ENCODE measurements around the gene TPX2. TPM values are rescaled to one million over a fixed set of nuclear protein-coding genes. Genes with fewer than 3 reads are reported as not detected.

TPX2 gene
- total and polyA plus RNA-seq, 2 experiments from 2014 or later: 37.7 to 39.6 TPM

GRCh38 chr20:31774408-31774807 is 35.3 kb downstream of the TPX2 start:
- H3K36me3 ChIP-seq (ENCODE audit: low read depth): peaks cover 11% of the 10 kb centered on the region; the same call in 1 of the 2 replicates
- H3K4me1 ChIP-seq (ENCODE audit: insufficient read depth): no peaks in the 10 kb centered on the region
- H3K9ac ChIP-seq: no peak overlapping the region
- no peaks in the 10 kb centered on the region for H3F3A ChIP-seq (ENCODE audit: insufficient read depth)
- H3K27me3 ChIP-seq (replicated peaks; ENCODE audit: insufficient read depth): no peaks in the 10 kb centered on the region
- H3K9me3 ChIP-seq (ENCODE audit: low read depth): no peaks in the 10 kb centered on the region
- peaks cover 14% of the 10 kb centered on the region for H3K79me2 ChIP-seq (ENCODE audit: insufficient read depth)
- no peaks in the 10 kb centered on the region for H3K9me2 ChIP-seq (ENCODE audit: insufficient read depth)
- no peak overlapping the region for H3K4me2 ChIP-seq (ENCODE audit: unreplicated experiment)
- TF ChIP-seq EZH2 (IDR thresholded peaks at IDR 0.05; ENCODE audit: insufficient read depth, poor library complexity, severe bottlenecking) (no peak), EZH2phosphoT487 (IDR thresholded peaks at IDR 0.05; ENCODE audit: insufficient read depth, low read depth) (no peak)
- no peak overlapping the region for H3K27ac ChIP-seq
- WGBS, 2 experiments (ENCODE audit: low coverage in 1 of 2, low lambda C conversion rate in 2 of 2, missing lambda C conversion rate in 2 of 2): 97 to 100% methylated on average over 1 of the region's 1 CpG
- in situ Hi-C loops (cut with MboI): no loop called here
- no peak overlapping the region for H2AFZ ChIP-seq
- no peak overlapping the region for H3K4me3 ChIP-seq
- no peak for DNase-seq
- no peaks in the 10 kb centered on the region for H4K20me1 ChIP-seq (ENCODE audit: insufficient read depth)

DNA sequence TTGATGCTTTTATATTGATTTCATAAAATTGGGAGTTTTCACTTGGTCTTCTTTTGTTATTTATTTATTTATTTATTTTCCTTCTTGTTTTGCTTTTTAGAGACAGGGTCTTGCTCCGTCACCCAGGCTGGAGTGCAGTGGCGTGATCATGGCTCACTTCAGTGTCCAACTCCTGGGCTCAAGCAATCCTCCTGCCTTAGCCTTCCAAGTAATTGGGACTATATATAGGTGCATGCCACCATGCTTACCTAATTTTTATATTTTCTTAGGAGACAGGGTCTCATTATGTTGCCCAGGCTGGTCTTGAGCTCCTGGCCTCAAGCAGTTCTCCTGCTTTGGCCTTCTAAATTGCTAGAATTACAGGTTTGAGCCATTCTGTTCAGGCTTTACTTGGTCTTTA is 41.7 kb downstream of the TPX2 start:
- Histone ChIP-seq H3K4me1 (ENCODE audit: insufficient read depth) (0 out of 2 replicates have a peak, but pooled peaks cover 5% of the 10 kb centered on the region), H3K9ac (no peak overlapping the region), H3F3A (ENCODE audit: insufficient read depth) (no peaks in the 10 kb centered on the region), H3K27ac (no peak overlapping the region), H3K4me3 (no peak overlapping the region), H3K9me3 (ENCODE audit: low read depth) (no peaks in the 10 kb centered on the region), H3K27me3 (replicated peaks; ENCODE audit: insufficient read depth) (no peaks in the 10 kb centered on the region), H4K20me1 (ENCODE audit: insufficient read depth) (no peaks in the 10 kb centered on the region), H3K4me2 (ENCODE audit: unreplicated experiment) (no peak overlapping the region), H3K79me2 (ENCODE audit: insufficient read depth) (no peaks in the 10 kb centered on the region; the same call in 1 of the 2 replicates), H2AFZ (no peak overlapping the region), H3K9me2 (ENCODE audit: insufficient read depth) (no peaks in the 10 kb centered on the region), H3K36me3 (ENCODE audit: low read depth) (peaks cover 15% of the 10 kb centered on the region; the same call in 1 of the 2 replicates)
- no peak for DNase-seq
- whole genome bisulfite sequencing, 2 experiments (ENCODE audit: low coverage in 1 of 2, low lambda C conversion rate in 2 of 2, missing lambda C conversion rate in 2 of 2): 98 to 100% methylated on average over 2 of the region's 2 CpGs
- no peak for TF ChIP-seq EZH2 (IDR thresholded peaks at IDR 0.05; ENCODE audit: insufficient read depth, poor library complexity, severe bottlenecking)
- TF ChIP-seq EZH2phosphoT487 (IDR thresholded peaks at IDR 0.05; ENCODE audit: insufficient read depth, low read depth): no peak
- in situ Hi-C loops (cut with MboI): no loop called here

GRCh38 chr20:31781945-31782344 is 42.9 kb downstream of the TPX2 start:
- WGBS, 2 experiments (ENCODE audit: low coverage in 1 of 2, low lambda C conversion rate in 2 of 2, missing lambda C conversion rate in 2 of 2): 96 to 100% methylated on average over 4 of the region's 4 CpGs
- Histone ChIP-seq H3K4me3 (no peak overlapping the region), H3K27ac (no peak overlapping the region), H3F3A (ENCODE audit: insufficient read depth) (no peaks in the 10 kb centered on the region), H3K4me2 (ENCODE audit: unreplicated experiment) (no peak overlapping the region), H4K20me1 (ENCODE audit: insufficient read depth) (no peaks in the 10 kb centered on the region), H2AFZ (no peak overlapping the region), H3K27me3 (replicated peaks; ENCODE audit: insufficient read depth) (no peaks in the 10 kb centered on the region), H3K9me3 (ENCODE audit: low read depth) (no peaks in the 10 kb centered on the region), H3K36me3 (ENCODE audit: low read depth) (peaks cover 15% of the 10 kb centered on the region; the same call in 1 of the 2 replicates), H3K9ac (no peak overlapping the region), H3K9me2 (ENCODE audit: insufficient read depth) (no peaks in the 10 kb centered on the region), H3K4me1 (ENCODE audit: insufficient read depth) (0 out of 2 replicates have a peak, but pooled peaks cover 5% of the 10 kb centered on the region), H3K79me2 (ENCODE audit: insufficient read depth) (no peaks in the 10 kb centered on the region; the same call in 1 of the 2 replicates)
- no peak for DNase-seq
- TF ChIP-seq EZH2 (IDR thresholded peaks at IDR 0.05; ENCODE audit: insufficient read depth, poor library complexity, severe bottlenecking) (no peak), EZH2phosphoT487 (IDR thresholded peaks at IDR 0.05; ENCODE audit: insufficient read depth, low read depth) (no peak)
- in situ Hi-C loops (cut with MboI): no loop called here

DNA sequence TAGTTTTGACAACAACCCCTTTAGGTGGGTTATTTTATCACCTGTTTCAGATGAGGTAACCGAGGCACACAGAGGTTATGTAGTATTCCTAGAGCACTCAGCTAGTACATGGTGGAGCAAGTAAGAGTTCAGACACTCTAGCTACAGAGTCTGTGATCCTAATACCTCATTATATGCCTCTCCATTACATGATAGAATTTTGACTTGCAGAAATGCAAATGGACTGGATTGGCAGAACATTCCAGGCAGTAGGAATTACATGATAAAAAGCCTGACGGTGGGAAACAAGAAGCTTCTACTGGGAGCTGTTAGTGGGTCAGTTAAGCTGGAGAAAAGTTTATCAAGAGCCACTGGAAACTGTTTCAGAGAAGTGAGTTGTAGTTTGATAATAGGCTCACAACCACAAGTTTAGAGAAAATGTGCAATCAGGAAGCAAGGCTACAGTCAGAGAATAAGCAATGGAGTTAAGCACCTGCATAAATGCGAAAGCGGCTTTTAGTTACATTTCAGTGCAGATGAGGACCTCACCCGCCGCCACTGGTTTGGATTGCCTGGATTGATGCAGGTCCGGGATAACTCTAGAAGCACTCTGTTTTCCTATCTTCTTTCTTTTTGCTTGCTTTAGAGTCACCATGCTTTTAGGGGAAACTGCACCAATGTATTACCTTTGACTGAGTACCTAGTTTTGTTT is 45.4 kb downstream of the TPX2 start:
- Histone ChIP-seq H3K9me2 (ENCODE audit: insufficient read depth) (no peaks in the 10 kb centered on the region), H3K9me3 (ENCODE audit: low read depth) (no peaks in the 10 kb centered on the region), H3K4me1 (ENCODE audit: insufficient read depth) (peaks cover 17% of the 10 kb centered on the region), H3K36me3 (ENCODE audit: low read depth) (peaks cover 11% of the 10 kb centered on the region; the same call in 1 of the 2 replicates), H3K79me2 (ENCODE audit: insufficient read depth) (no peaks in the 10 kb centered on the region; the same call in 1 of the 2 replicates), H2AFZ (no peak overlapping the region), H3K9ac (no peak overlapping the region), H3F3A (ENCODE audit: insufficient read depth) (peaks cover 8% of the 10 kb centered on the region; the same call in 1 of the 2 replicates), H4K20me1 (ENCODE audit: insufficient read depth) (no peaks in the 10 kb centered on the region), H3K27me3 (replicated peaks; ENCODE audit: insufficient read depth) (no peaks in the 10 kb centered on the region), H3K4me3 (no peak overlapping the region), H3K4me2 (ENCODE audit: unreplicated experiment) (no peak overlapping the region), H3K27ac (no peak overlapping the region)
- TF ChIP-seq EZH2phosphoT487 (IDR thresholded peaks at IDR 0.05; ENCODE audit: insufficient read depth, low read depth) (no peak), EZH2 (IDR thresholded peaks at IDR 0.05; ENCODE audit: insufficient read depth, poor library complexity, severe bottlenecking) (no peak)
- 96 to 98% methylated on average over 7 of the region's 7 CpGs for WGBS, 2 experiments (ENCODE audit: low coverage in 1 of 2, low lambda C conversion rate in 2 of 2, missing lambda C conversion rate in 2 of 2)
- no peak for DNase-seq
- in situ Hi-C loops (cut with MboI): no loop called here
